GM12801 (cell line): Measurements from ENCODE around the gene MAPK9.

Experiments
- TF ChIP-seq, protein P1 (sequence below): IDR thresholded peaks from one replicate; pipeline ENCODE4 v1.5.1; 2011; ENCODE audit warnings: control low read depth; ENCODE audit not compliant: insufficient read length; ENCODE audit errors: extremely low read depth

Gene MAPK9

DNA sequence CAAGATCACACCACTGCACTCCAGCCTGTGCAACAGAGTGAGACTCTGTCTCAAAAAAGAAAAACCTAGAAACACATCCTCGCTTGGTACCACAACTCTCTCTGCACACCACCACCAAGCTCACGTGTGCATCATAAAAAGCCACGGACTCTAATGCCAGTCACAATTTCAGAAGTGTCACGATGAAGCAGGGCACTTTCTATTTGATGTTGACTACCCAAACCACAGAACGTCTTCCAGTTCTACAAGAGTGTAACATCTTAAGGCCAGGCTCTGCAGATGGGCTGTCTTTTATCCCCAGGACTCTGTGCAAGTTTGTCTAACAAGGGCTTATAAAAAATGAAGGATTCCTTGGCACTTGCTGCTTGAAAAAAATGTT is 38.4 kb upstream of the MAPK9 start:
- TF ChIP-seq, protein P1, sequence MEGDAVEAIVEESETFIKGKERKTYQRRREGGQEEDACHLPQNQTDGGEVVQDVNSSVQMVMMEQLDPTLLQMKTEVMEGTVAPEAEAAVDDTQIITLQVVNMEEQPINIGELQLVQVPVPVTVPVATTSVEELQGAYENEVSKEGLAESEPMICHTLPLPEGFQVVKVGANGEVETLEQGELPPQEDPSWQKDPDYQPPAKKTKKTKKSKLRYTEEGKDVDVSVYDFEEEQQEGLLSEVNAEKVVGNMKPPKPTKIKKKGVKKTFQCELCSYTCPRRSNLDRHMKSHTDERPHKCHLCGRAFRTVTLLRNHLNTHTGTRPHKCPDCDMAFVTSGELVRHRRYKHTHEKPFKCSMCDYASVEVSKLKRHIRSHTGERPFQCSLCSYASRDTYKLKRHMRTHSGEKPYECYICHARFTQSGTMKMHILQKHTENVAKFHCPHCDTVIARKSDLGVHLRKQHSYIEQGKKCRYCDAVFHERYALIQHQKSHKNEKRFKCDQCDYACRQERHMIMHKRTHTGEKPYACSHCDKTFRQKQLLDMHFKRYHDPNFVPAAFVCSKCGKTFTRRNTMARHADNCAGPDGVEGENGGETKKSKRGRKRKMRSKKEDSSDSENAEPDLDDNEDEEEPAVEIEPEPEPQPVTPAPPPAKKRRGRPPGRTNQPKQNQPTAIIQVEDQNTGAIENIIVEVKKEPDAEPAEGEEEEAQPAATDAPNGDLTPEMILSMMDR: no peak

DNA sequence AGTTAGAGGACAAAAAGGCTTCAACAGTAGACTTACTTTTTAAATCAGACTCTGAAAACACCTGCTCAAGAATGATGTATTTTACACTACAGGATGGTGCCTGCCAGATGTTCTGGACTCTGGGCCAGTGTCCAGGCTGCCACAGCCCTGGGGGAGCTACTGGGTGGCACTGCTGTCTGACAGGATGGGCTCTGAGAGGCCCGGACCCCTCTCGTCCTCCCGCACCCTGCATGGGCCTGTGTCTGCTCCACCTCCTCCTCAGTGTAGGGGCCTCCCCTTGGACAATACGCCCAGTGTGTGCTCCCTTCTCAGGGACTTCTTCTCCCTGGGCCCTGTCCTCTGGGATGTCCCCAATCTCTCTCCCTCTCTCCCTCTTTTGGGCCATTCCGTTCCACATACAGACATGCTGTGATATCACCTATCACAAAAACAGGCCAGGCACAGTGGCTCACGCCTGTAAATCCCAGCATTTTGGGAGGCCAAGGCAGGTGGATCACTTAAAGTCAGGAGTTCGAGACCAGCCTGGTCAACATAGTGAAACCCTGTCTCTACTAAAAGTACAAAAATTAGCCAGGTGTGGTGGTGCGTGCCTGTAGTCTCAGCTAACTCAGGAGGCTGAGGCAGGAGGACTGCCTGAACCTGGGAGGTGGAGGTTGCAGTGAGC is 37.9 kb upstream of the MAPK9 start:
- TF ChIP-seq, protein P1: no peak

DNA sequence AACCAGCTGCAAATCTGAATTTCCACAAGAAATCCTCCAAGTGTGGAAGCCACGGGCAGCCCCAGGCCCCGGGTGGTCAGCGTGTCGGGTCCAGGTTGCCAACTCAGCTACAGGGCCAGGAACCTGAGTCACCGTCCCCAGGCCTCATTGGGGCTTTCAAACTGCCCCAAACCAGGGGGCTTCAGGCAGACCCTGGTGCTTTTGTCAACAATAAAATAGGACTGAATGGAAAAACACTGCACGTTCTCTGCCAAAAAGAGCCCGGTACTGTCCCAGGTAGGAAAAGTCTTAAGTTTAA is 37.2 kb upstream of the MAPK9 start:
- TF ChIP-seq, protein P1: no peak

DNA sequence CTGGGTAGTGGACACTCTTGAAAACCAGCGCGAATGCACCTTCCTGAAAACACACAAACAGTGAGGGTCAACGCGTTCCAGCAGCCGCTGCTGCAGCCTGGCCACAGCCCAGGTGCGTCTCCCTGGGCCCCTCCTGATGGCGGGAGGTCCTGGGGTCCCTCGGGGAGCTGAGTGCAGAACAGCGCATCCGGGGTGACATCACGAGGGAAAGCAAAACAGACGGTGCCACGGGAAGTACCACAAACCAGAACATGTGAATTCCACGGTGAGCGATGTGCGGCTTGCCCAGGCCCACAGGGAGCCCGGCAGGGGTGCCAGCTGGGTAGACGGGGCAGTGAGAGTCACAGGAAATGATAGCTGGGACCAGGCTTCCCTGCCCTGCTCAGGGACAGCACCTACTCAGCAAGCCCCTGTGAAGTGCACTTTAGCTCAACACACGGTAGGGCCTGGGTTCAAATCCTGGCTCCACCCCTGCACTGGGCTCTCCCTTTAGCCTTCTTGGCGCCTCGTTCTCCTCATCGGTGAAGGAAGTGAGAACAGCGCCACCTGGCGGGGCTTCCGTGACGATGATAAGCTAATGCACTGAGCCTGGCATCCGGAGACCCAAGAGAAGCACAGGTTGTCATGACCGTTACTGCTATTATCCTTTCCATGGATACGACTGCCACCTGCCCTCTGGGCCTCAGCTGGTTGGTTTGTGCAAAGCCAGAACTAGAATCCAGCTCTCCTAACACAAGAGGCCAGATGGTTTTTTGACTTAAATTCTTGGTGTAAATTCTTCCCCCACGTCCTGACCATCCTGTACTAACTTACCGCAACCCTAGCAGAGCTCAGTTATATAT is 36.6 kb upstream of the MAPK9 start:
- TF ChIP-seq, protein P1: no peak

DNA sequence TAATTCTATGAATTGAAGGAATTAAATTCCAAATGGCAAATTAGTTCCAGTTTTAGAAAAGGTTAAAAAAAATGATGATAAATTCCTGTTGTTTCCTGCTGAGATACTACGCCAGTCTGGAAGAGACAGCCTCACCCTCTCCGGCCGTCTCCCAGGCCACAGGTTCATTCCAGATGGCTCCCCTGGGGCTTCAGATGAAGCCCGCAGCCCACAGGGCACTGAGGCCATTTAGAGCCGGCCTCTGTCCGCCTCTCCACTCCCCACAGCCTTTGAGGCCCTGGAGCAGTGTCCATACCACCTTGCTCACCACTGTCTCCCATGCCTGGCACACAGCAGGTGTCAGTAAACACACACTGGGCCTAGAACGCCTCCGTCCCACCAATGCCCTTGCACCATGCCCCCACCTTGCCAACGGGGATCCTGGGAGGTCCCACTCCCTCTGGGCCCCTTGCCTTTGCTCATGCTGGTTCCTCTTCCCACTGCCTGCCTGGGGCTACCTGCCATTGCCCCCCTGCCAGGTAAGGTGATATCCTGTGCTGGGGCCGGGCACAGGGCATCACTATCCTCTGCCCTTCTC is 35.2 kb upstream of the MAPK9 start:
- TF ChIP-seq, protein P1: no peak

DNA sequence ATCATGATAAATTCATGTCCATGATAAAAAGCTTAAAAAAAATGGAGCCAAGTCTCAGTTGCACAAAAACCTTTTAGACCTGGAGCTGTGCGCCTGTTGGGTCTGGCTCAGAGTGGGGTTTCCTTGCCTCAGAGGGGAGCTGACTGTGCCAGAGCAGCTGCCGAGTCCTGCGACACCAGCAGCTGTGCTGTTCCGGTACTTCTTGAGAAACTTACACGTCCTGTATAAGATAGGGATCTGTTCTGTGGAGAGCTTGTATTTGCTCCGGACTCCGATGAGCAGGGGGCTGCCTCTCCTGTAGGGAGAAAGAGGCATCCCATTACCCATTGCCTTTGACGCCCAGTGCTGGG is 32.7 kb upstream of the MAPK9 start:
- TF ChIP-seq, protein P1: no peak

DNA sequence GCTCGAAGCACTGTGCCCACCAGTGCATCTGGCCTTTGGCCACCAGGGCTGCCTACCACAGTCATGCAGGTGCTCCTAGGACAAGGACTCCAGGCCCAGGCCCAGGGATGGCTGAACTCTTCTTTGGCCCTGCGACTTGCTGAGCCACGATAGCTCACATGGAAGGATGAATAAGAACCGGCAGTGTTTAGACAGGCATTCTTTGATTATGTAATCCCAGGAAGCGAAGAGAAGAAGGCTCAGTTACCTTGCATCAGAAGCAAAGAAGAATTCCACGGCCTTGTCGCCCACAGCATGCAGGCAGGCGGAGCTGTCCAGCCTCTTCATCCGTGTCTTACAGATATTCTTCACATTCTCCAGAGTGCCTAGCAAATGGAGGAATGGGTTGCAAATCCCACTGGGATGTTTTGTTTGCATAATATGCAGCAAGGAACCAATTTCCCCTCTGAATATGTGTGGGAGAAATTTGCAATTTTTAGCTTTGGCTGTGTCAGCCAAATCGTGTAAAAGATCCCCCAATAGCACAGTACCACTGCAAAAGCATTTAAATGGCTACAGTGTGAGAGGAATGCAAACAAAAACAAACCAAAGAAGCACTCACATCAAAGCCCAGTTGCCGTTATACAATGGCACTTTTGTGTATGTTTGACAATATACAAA is 32.2 kb upstream of the MAPK9 start:
- TF ChIP-seq, protein P1: no peak
